ENCODE measurements around the gene APOB. TPM values are rescaled to one million over a fixed set of nuclear protein-coding genes. Genes with fewer than 3 reads are reported as not detected.

Gene APOB
- total RNA-seq, 3 donors from 2014 or later = 0.82 to 1.1 (median 0.95) TPM

DNA sequence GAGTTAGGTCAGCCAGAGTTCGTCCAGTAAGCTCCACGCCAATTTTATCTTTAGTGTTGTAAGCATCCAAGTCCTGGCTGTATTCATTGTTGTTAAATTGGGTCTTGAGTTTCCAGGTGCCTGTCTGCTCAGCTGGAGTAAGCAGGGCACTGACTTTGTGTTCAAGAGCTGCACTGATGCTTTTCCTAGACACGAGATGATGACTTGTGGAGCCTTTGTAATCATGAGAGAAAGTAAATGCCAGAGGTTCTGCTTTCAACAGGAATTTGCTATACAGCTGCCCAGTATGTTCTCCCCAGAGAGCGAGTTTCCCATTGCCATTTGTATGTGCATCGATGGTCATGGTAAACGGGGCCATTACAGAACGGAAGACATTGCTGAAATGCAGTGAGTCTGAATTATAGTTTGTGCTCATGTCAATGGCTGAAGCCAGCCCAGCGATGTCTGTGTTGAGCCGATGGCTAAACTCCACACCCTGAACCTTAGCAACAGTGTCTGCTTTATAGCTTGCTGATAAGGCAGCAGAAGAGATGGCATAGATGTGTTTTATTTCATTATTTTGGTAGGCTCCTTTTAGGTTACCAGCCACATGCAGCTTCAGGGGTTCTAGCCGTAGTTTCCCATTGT lies 32.9 kb downstream of the APOB start:
- no peak for ATAC-seq
- no peaks in the 10 kb centered on the region for H3K36me3 Mint-ChIP-seq (ENCODE audit: insufficient read depth)
- H3K4me3 Mint-ChIP-seq = no peak overlapping the region
- no peaks in the 10 kb centered on the region for H3K9me3 Mint-ChIP-seq
- no peaks in the 10 kb centered on the region for H3K4me1 Mint-ChIP-seq (ENCODE audit: low read depth)
- no peak for DNase-seq
- peaks cover 6% of the 10 kb centered on the region for H3K27me3 Mint-ChIP-seq (ENCODE audit: low read depth)

GRCh38 chr2:21009662-21010225 lies 34.1 kb downstream of the APOB start:
- Mint-ChIP-seq H3K27me3 (ENCODE audit: low read depth) (peaks cover 5% of the 10 kb centered on the region), H3K4me3 (no peak overlapping the region), H3K36me3 (ENCODE audit: insufficient read depth) (no peaks in the 10 kb centered on the region), H3K4me1 (ENCODE audit: low read depth) (no peaks in the 10 kb centered on the region), H3K9me3 (no peaks in the 10 kb centered on the region)
- no peak for ATAC-seq
- DNase-seq = no peak

- H3K9me3 Mint-ChIP-seq = no peaks in the 10 kb centered on the region
Observed at GRCh38 chr2:21008790-21009661, 34.8 kb downstream of the APOB start.

DNA sequence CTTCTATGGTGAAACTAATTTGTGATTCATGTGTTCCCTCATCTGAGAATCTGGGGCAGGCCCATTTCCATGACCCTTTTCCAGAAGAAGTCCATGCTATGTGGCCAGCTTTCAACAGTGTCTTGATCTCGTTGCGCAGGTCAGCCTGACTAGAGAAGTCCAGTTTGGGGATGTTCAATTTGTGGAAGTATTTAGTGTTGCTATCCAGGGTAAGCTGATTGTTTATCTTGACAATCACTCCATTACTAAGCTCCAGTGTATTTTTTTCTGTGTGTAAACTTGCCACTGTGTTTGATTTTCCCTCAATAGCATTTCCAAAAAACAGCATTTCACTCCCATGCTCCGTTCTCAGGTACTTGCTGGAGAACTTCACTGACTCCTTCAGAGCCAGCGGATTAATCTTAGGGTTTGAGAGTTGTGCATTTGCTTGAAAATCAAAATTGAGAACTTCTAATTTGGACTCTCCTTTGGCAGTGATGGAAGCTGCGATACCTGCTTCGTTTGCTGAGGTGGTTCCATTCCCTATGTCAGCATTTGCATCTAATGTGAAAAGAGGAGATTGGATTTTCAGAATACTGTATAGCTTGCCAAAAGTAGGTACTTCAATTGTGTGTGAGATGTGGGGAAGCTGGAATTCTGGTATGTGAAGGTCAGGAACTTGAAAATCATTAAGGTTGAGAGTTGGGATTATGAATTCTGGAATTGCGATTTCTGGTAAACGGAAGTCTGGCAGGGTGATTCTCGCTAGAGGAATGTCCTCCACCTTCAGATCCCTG lies 35.7 kb downstream of the APOB start:
- H3K4me1 Mint-ChIP-seq (ENCODE audit: low read depth) = no peaks in the 10 kb centered on the region
- DNase-seq = no peak
- peaks cover 5% of the 10 kb centered on the region for H3K27me3 Mint-ChIP-seq (ENCODE audit: low read depth)
- ATAC-seq = no peak
- H3K36me3 Mint-ChIP-seq (ENCODE audit: insufficient read depth) = no peaks in the 10 kb centered on the region
- no peak overlapping the region for H3K4me3 Mint-ChIP-seq
- no peaks in the 10 kb centered on the region for H3K9me3 Mint-ChIP-seq

More at GRCh38 chr2:21008790-21009661, 34.8 kb downstream of the APOB start:
- Mint-ChIP-seq H3K36me3 (ENCODE audit: insufficient read depth) (no peaks in the 10 kb centered on the region), H3K4me3 (no peak overlapping the region), H3K27me3 (ENCODE audit: low read depth) (peaks cover 5% of the 10 kb centered on the region), H3K4me1 (ENCODE audit: low read depth) (no peaks in the 10 kb centered on the region)
- no peak for ATAC-seq
- no peak for DNase-seq

DNA sequence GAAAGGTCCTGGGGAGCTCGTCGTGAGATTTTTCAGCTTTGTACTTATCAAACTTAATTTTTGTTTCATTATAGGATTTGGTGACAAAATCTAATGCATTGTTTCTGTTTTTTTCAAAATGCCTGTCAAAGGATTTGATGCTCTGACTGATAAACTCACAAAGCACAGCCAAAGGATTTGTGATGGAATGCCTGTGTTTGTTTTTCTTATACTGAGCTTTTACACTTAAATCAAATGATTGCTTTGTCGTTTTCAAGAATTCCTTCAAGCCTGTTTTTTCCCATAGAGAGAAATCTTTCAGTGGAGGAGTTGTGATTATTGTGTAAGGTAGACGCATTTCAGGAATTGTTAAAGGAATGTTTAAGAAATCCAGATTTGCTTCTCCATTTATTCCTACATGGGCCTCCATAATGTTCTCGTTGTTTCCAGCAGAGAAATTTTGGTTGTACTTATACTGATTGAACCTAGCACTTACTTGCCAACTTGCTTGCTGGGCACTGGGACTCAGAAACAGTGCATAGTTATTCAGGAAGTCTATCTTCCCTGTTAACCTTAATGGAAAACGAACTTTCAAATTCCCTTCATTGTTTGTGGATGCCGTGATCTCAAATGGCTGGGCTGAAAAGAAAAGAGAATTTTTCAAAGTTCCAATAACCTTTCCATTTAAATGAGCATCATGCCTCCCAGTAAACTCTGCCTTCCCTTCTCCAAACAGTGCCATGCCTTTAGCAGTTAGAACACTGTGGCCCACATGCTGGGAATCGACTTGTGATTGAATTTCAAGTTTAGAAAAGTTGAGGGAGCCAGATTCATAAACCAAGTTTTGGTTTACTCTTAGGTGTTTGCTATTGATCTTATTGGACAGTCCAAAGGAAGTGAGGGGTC lies 36.5 kb downstream of the APOB start:
- Mint-ChIP-seq H3K27me3 (ENCODE audit: low read depth) (peaks cover 5% of the 10 kb centered on the region), H3K4me3 (no peak overlapping the region), H3K36me3 (ENCODE audit: insufficient read depth) (no peaks in the 10 kb centered on the region), H3K4me1 (ENCODE audit: low read depth) (no peaks in the 10 kb centered on the region), H3K9me3 (no peaks in the 10 kb centered on the region)
- DNase-seq = no peak
- ATAC-seq = no peak

- H3K4me1 Mint-ChIP-seq (ENCODE audit: low read depth) = no peaks in the 10 kb centered on the region
- H3K27me3 Mint-ChIP-seq (ENCODE audit: low read depth) = peaks cover 4% of the 10 kb centered on the region
- DNase-seq = no peak
- no peak overlapping the region for H3K4me3 Mint-ChIP-seq
- H3K9me3 Mint-ChIP-seq = no peaks in the 10 kb centered on the region
- no peaks in the 10 kb centered on the region for H3K36me3 Mint-ChIP-seq (ENCODE audit: insufficient read depth)
- ATAC-seq = no peak
Observed at GRCh38 chr2:21006423-21007128, 37.3 kb downstream of the APOB start.

GRCh38 chr2:21005700-21006422 lies 38.0 kb downstream of the APOB start:
- Mint-ChIP-seq H3K27me3 (ENCODE audit: low read depth) (peaks cover 5% of the 10 kb centered on the region), H3K4me1 (ENCODE audit: low read depth) (no peaks in the 10 kb centered on the region), H3K4me3 (no peak overlapping the region), H3K9me3 (no peaks in the 10 kb centered on the region), H3K36me3 (ENCODE audit: insufficient read depth) (no peaks in the 10 kb centered on the region)
- no peak for ATAC-seq
- DNase-seq = no peak

GRCh38 chr2:21005111-21005699 lies 38.7 kb downstream of the APOB start:
- ATAC-seq (no peak), DNase-seq (no peak)
- no peaks in the 10 kb centered on the region for H3K36me3 Mint-ChIP-seq (ENCODE audit: insufficient read depth)
- H3K4me1 Mint-ChIP-seq (ENCODE audit: low read depth) = no peaks in the 10 kb centered on the region
- H3K9me3 Mint-ChIP-seq = no peaks in the 10 kb centered on the region
- H3K4me3 Mint-ChIP-seq = no peak overlapping the region
- H3K27me3 Mint-ChIP-seq (ENCODE audit: low read depth) = peaks cover 5% of the 10 kb centered on the region

- Mint-ChIP-seq H3K27me3 (ENCODE audit: low read depth) (peaks cover 5% of the 10 kb centered on the region), H3K9me3 (no peaks in the 10 kb centered on the region), H3K4me3 (no peak overlapping the region), H3K36me3 (ENCODE audit: insufficient read depth) (no peaks in the 10 kb centered on the region), H3K4me1 (ENCODE audit: low read depth) (no peaks in the 10 kb centered on the region)
- DNase-seq (no peak), ATAC-seq (no peak)
Observed at GRCh38 chr2:21004181-21004572, 39.7 kb downstream of the APOB start.

GRCh38 chr2:21003572-21004180 lies 40.2 kb downstream of the APOB start:
- Mint-ChIP-seq H3K4me3 (no peak overlapping the region), H3K27me3 (ENCODE audit: low read depth) (peaks cover 5% of the 10 kb centered on the region), H3K4me1 (ENCODE audit: low read depth) (no peaks in the 10 kb centered on the region), H3K36me3 (ENCODE audit: insufficient read depth) (no peaks in the 10 kb centered on the region), H3K9me3 (no peaks in the 10 kb centered on the region)
- ATAC-seq = no peak
- DNase-seq = no peak

DNA sequence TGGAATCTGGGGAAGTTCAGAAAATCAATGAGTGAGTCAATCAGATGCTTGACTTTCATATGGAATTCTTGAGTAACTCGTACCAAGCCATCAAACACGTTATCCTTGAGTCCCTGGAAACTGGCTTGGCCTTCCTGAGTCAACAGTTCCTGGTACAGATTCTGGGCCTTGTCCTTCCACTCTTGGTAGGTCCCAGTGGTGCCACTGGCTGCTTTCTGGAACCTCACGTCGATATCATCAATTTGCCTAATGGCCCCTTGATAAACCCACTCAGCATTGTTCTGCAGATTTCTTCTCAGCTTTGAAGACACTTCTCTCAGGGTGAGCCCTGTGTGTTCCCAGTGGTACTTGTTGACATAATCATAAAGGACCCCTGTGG lies 41.1 kb downstream of the APOB start:
- DNase-seq (no peak), ATAC-seq (no peak)
- no peak overlapping the region for H3K4me3 Mint-ChIP-seq
- no peaks in the 10 kb centered on the region for H3K4me1 Mint-ChIP-seq (ENCODE audit: low read depth)
- H3K9me3 Mint-ChIP-seq = no peaks in the 10 kb centered on the region
- no peaks in the 10 kb centered on the region for H3K36me3 Mint-ChIP-seq (ENCODE audit: insufficient read depth)
- peaks cover 3% of the 10 kb centered on the region for H3K27me3 Mint-ChIP-seq (ENCODE audit: low read depth)

Data from activated T-cell treated with anti-CD3 and anti-CD28 coated beads, Interleukin-2, amount 50 U/mL, for 4 hours (primary cell).